HG03045 (cell line): ENCODE measurements around the gene KIAA1217.

ENCODE experiments used
- ATAC-seq: cut with Tn5 transposase; IDR thresholded peaks from one replicate; pipeline ENCODE4 v1.9.1; 2021; ENCODE audit warnings: mild to moderate bottlenecking, moderate library complexity; ENCODE audit not compliant: unreplicated experiment

KIAA1217 gene

GRCh38 chr10:24208661-24209431 lies at the start of gene KIAA1217:
Gene KIAA1217, plus strand, starts transcription at chr10:24209138. Its CDS starts 56 bp downstream, at chr10:24209194.
- peak; percentile 44 for ATAC-seq

- ATAC-seq = no peak
Observed at GRCh38 chr10:24162206-24162985, 46.5 kb upstream of the KIAA1217 start.

- no peak for ATAC-seq
Observed at GRCh38 chr10:24163485-24163884, 45.5 kb upstream of the KIAA1217 start.

GRCh38 chr10:24168258-24169170 lies 40.4 kb upstream of the KIAA1217 start:
- ATAC-seq = no peak

- ATAC-seq = no peak
Observed at GRCh38 chr10:24170199-24170598, 38.7 kb upstream of the KIAA1217 start.

GRCh38 chr10:24172909-24173308 lies 36.0 kb upstream of the KIAA1217 start:
- ATAC-seq = no peak

- ATAC-seq = no peak
Observed at GRCh38 chr10:24174014-24174413, 34.9 kb upstream of the KIAA1217 start.

- ATAC-seq = no peak
Observed at GRCh38 chr10:24176658-24177057, 32.3 kb upstream of the KIAA1217 start.

- no peak for ATAC-seq
Observed at GRCh38 chr10:24177636-24178035, 31.3 kb upstream of the KIAA1217 start.

GRCh38 chr10:24180891-24181290 lies 28.0 kb upstream of the KIAA1217 start:
- ATAC-seq = no peak

GRCh38 chr10:24184455-24184854 lies 24.5 kb upstream of the KIAA1217 start:
- no peak for ATAC-seq

- no peak for ATAC-seq
Observed at GRCh38 chr10:24193330-24193729, 15.6 kb upstream of the KIAA1217 start.

GRCh38 chr10:24197263-24197662 lies 11.7 kb upstream of the KIAA1217 start:
- no peak for ATAC-seq

GRCh38 chr10:24201503-24202180 lies 7.3 kb upstream of the KIAA1217 start:
- no peak for ATAC-seq

- no peak for ATAC-seq
Observed at GRCh38 chr10:24202181-24202570, 6.8 kb upstream of the KIAA1217 start.

GRCh38 chr10:24205821-24206220 lies 3.1 kb upstream of the KIAA1217 start:
- no peak for ATAC-seq

- ATAC-seq = no peak
Observed at GRCh38 chr10:24206334-24206733, 2.6 kb upstream of the KIAA1217 start.

- no peak for ATAC-seq
Observed at GRCh38 chr10:24206926-24207325, 2.0 kb upstream of the KIAA1217 start.

GRCh38 chr10:24207341-24207740 lies 1.6 kb upstream of the KIAA1217 start:
- ATAC-seq = no peak

GRCh38 chr10:24207781-24208611 lies 942 bp upstream of the KIAA1217 start:
- no peak for ATAC-seq
